Natural killer cell (primary cell): Measurements from ENCODE around the gene RRP8. TPM values are rescaled to one million over a fixed set of nuclear protein-coding genes. Genes with fewer than 3 reads are reported as not detected.
A peak's percentile ranks its signal among the peaks of the same experiment; 100 is the strongest.

Experiments used
- ATAC-seq, 3 donors: fragments of 150-1000 bp in 2 of 3; fragments of 200-7000 bp in 1 of 3; cut with Tn5 transposase; 1 replicate in 1 of 3; 2 replicates in 2 of 3; pipeline ENCODE4 v1.10.0; 2021; ENCODE audit warnings: mild to moderate bottlenecking in 2 of 3, moderate library complexity in 2 of 3
- DNase-seq, 2 donors: peaks; one replicate each; pipeline versions ENCODE4 v3.0.0 to v3.0.0-alpha.2; 2013 to 2021; ENCODE audit warnings: mixed read lengths in 1 of 2
- H3K27ac ChIP-seq: one replicate; pipeline ENCODE4 v1.5.1; 2013; ENCODE audit warnings: mild to moderate bottlenecking, low read length
- H3K27me3 ChIP-seq: one replicate; pipeline ENCODE4 v1.6.1; 2013; ENCODE audit warnings: low read length; ENCODE audit not compliant: control insufficient read depth, insufficient read depth
- H3K36me3 ChIP-seq: one replicate; pipeline ENCODE4 v1.6.1; 2013; ENCODE audit warnings: low read length; ENCODE audit not compliant: control insufficient read depth, insufficient read depth
- H3K4me1 ChIP-seq: one replicate; pipeline ENCODE4 v1.6.1; 2013; ENCODE audit warnings: low read length; ENCODE audit not compliant: control insufficient read depth, insufficient read depth
- H3K4me3 ChIP-seq: one replicate; pipeline ENCODE4 v1.5.1; 2013; ENCODE audit warnings: low read length
- H3K9me3 ChIP-seq: one replicate; pipeline ENCODE4 v1.6.1; 2013; ENCODE audit warnings: low read length; ENCODE audit not compliant: control insufficient read depth, insufficient read depth
- H3K27ac Mint-ChIP-seq, 2 donors: one replicate each; pipeline ENCODE4 v1.8.0; 2022; ENCODE audit warnings: mild to moderate bottlenecking in 2 of 2, mixed read lengths in 2 of 2, moderate library complexity in 1 of 2
- H3K27me3 Mint-ChIP-seq, 2 donors: one replicate each; pipeline ENCODE4 v1.8.0; 2022; ENCODE audit warnings: low read depth in 2 of 2, mixed read lengths in 2 of 2
- H3K36me3 Mint-ChIP-seq: one replicate; pipeline ENCODE4 v1.8.0; 2022; ENCODE audit warnings: mixed read lengths
- H3K4me1 Mint-ChIP-seq, 2 donors: one replicate each; pipeline ENCODE4 v1.8.0; 2022; ENCODE audit warnings: mixed read lengths in 2 of 2
- H3K4me3 Mint-ChIP-seq: one replicate; pipeline ENCODE4 v1.8.0; 2022; ENCODE audit warnings: mild to moderate bottlenecking, moderate library complexity, mixed read lengths
- H3K9me3 Mint-ChIP-seq, 2 donors: one replicate each; pipeline ENCODE4 v1.8.0; 2022; ENCODE audit warnings: mixed read lengths in 2 of 2
- CTCF ChIP-seq: fragments of 200-600 bp; IDR thresholded peaks from one replicate; pipeline ENCODE4 v1.8.0; 2022; ENCODE audit warnings: antibody characterized with exemption
- WGBS: methylation state at CpG from one replicate; pipeline ENCODE4 v1.1.7; 2013; ENCODE audit warnings: missing lambda C conversion rate; ENCODE audit not compliant: insufficient coverage; 5-methylcytosine and 5-hydroxymethylcytosine counted together
- intact Hi-C: fragments of 100-400 bp; cut with micrococcal nuclease; formaldehyde crosslinking; loops from one replicate; pipeline ENCODE4 v1.14.2; 2022
- total RNA-seq, 4 donors: library from RNA; stranded (reverse); fragments of 120-200 nt in 1 of 4; gene quantifications; one replicate each; pipeline versions ENCODE4 v1.2.3 to v1.2.4, GENCODE V29; 2013 to 2022

The RRP8 gene
- total RNA-seq, 3 donors from 2014 or later (not counting 1 experiment from before 2014, with no cell fraction given), result 31.3 to 35.9 (median 31.9) TPM

- intact Hi-C loops, result no loop called here
- ATAC-seq (no peak), DNase-seq (no peak)
- Histone ChIP-seq H3K27me3 (no peaks in the 10 kb centered on the region), H3K9me3 (no peaks in the 10 kb centered on the region), H3K27ac (peak overlapping the region; percentile 11), H3K36me3 (no peaks in the 10 kb centered on the region), H3K4me1 (peaks cover 9% of the 10 kb centered on the region), H3K4me3 (no peak overlapping the region)
- 89% methylated on average over 19 of the region's 19 CpGs for WGBS
- Mint-ChIP-seq H3K4me3 (peak overlapping the region; percentile 52), H3K4me1 (peaks cover 9 to 12% of the 10 kb centered on the region in 2 donors), H3K36me3 (no peaks in the 10 kb centered on the region), H3K27me3 (no peaks in the 10 kb centered on the region), H3K27ac (peak overlapping the region; percentile 10 to 24), H3K9me3 (no peaks in the 10 kb centered on the region)
- no peak for TF ChIP-seq CTCF
Measured at GRCh38 chr11:6626971-6627761, 23.8 kb upstream of the RRP8 start.

GRCh38 chr11:6625832-6626420 lies 22.5 kb upstream of the RRP8 start:
- no peaks in the 10 kb centered on the region for H3K36me3 Mint-ChIP-seq
- no peak overlapping the region for H3K4me3 Mint-ChIP-seq
- no peak for ATAC-seq
- H3K27me3 Mint-ChIP-seq, result no peaks in the 10 kb centered on the region
- H3K4me3 ChIP-seq, result no peak overlapping the region
- WGBS, result 92% methylated on average over 17 of the region's 17 CpGs
- H3K27ac ChIP-seq, result no peak overlapping the region
- no peaks in the 10 kb centered on the region for H3K9me3 Mint-ChIP-seq
- H3K9me3 ChIP-seq, result no peaks in the 10 kb centered on the region
- H3K36me3 ChIP-seq, result no peaks in the 10 kb centered on the region
- peaks cover 9% of the 10 kb centered on the region for H3K4me1 ChIP-seq
- no peak for DNase-seq
- H3K4me1 Mint-ChIP-seq, result peaks cover 9 to 12% of the 10 kb centered on the region in 2 donors
- TF ChIP-seq CTCF, result no peak
- H3K27me3 ChIP-seq, result no peaks in the 10 kb centered on the region
- no peak overlapping the region for H3K27ac Mint-ChIP-seq
- intact Hi-C loops, result no loop called here

- 93% methylated on average over 11 of the region's 12 CpGs for WGBS
- no peaks in the 10 kb centered on the region for H3K27me3 Mint-ChIP-seq
- Histone ChIP-seq H3K27ac (no peak overlapping the region), H3K4me3 (no peak overlapping the region), H3K9me3 (no peaks in the 10 kb centered on the region), H3K4me1 (peaks cover 9% of the 10 kb centered on the region), H3K36me3 (no peaks in the 10 kb centered on the region), H3K27me3 (no peaks in the 10 kb centered on the region)
- H3K27ac Mint-ChIP-seq, result no peak overlapping the region
- H3K9me3 Mint-ChIP-seq, result no peaks in the 10 kb centered on the region
- H3K36me3 Mint-ChIP-seq, result no peaks in the 10 kb centered on the region
- peaks cover 9 to 12% of the 10 kb centered on the region in 2 donors for H3K4me1 Mint-ChIP-seq
- no peak for TF ChIP-seq CTCF
- intact Hi-C loops, result no loop called here
- ATAC-seq (no peak), DNase-seq (no peak)
- H3K4me3 Mint-ChIP-seq, result no peak overlapping the region
Measured at GRCh38 chr11:6625156-6625831, 21.9 kb upstream of the RRP8 start.
